ENCODE data around the gene BMP8B.
"Not testable (repeated sequence)": the region's sequence is repeated elsewhere in the genome, so short reads cannot be mapped to it uniquely, and the experiment has no call there.

BMP8B gene

GRCh38 chr1:39782103-39782502 lies 6.6 kb downstream of the BMP8B start:
- no peak overlapping the region for H3K4me3 ChIP-seq (ENCODE audit: low read depth, low read length)
- DNase-seq (ENCODE audit: low read depth), result no peak
- TF ChIP-seq, protein P1, sequence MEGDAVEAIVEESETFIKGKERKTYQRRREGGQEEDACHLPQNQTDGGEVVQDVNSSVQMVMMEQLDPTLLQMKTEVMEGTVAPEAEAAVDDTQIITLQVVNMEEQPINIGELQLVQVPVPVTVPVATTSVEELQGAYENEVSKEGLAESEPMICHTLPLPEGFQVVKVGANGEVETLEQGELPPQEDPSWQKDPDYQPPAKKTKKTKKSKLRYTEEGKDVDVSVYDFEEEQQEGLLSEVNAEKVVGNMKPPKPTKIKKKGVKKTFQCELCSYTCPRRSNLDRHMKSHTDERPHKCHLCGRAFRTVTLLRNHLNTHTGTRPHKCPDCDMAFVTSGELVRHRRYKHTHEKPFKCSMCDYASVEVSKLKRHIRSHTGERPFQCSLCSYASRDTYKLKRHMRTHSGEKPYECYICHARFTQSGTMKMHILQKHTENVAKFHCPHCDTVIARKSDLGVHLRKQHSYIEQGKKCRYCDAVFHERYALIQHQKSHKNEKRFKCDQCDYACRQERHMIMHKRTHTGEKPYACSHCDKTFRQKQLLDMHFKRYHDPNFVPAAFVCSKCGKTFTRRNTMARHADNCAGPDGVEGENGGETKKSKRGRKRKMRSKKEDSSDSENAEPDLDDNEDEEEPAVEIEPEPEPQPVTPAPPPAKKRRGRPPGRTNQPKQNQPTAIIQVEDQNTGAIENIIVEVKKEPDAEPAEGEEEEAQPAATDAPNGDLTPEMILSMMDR (IDR thresholded peaks at IDR 0.05; ENCODE audit: control insufficient read depth, extremely low read depth, insufficient read depth), result no peak

- no peak for DNase-seq (ENCODE audit: low read depth)
- H3K4me3 ChIP-seq (ENCODE audit: low read depth, low read length), result no peak overlapping the region
- TF ChIP-seq, protein P1 (IDR thresholded peaks at IDR 0.05; ENCODE audit: control insufficient read depth, extremely low read depth, insufficient read depth), result no peak
These were observed 7.3 kb downstream of the BMP8B start for GRCh38 chr1:39781349-39781715.

DNA sequence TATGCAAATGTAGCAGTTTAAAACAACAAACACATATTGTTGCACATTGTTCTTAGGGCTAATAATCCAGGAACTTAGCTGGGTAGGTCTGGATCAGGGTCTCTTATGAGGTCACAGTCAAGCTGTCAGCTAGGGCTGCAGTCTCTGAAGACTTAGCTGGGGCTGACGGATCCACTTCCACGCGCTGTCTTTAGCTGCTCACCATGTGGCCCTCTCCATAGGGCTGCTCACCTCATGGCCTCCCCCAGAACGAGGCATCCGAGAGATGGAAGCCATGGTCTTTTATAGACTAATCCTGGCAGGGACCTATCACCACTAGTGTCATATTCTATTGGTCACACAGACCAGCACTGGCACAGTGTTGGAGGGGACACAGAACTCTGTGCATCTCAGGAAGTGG lies 8.8 kb downstream of the BMP8B start:
- TF ChIP-seq, protein P1 (IDR thresholded peaks at IDR 0.05; ENCODE audit: control insufficient read depth, extremely low read depth, insufficient read depth), result no peak
- no peak for DNase-seq (ENCODE audit: low read depth)
- no peak overlapping the region for H3K4me3 ChIP-seq (ENCODE audit: low read depth, low read length)

DNA sequence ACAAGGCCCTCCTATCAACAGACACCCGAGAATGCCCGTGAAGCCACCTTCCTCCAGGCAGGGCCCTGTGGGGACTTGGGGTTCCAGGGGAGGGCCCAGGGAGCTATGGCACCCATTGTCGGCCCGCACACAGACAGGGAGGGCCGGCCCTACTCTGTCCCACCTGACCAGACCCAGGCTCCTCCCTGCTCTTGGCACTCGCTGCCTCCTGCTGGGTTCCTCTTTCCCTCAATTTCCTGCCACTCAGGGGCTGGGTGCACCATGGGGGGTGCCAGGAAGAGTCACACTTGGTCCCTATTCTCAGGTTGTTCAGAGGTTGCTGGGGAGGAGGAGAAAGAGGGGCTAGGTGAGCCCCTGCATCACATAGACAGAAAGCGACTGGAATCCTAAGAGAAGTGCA lies 9.5 kb downstream of the BMP8B start:
- DNase-seq (ENCODE audit: low read depth), result no peak
- TF ChIP-seq, protein P1 (IDR thresholded peaks at IDR 0.05; ENCODE audit: control insufficient read depth, extremely low read depth, insufficient read depth), result no peak
- H3K4me3 ChIP-seq (ENCODE audit: low read depth, low read length), result no peak overlapping the region

GRCh38 chr1:39778463-39779099 lies 10.1 kb downstream of the BMP8B start:
- H3K4me3 ChIP-seq (ENCODE audit: low read depth, low read length); DNase-seq (ENCODE audit: low read depth): not testable (repeated sequence)

DNA sequence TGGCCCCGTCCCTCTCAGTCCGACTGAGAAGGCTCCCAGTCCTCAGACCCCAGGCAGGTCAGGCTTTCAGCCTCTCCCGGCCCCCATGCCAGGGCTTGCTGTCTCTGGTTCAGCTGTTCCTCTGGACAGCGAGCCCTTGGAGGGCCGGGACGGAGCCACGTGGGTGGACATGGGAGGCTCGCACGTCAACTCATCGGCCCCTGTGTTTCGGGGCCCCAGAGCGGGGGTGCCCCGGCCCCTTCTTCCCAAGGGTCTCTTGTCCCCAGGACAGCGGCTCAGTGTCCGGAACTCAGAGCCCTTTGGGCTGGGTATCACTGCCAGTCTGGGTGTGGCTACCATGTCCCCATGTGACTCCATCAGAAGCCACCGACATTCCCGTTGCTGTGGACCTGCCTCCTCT lies 10.8 kb downstream of the BMP8B start:
- DNase-seq (ENCODE audit: low read depth); H3K4me3 ChIP-seq (ENCODE audit: low read depth, low read length): not testable (repeated sequence)

- no peak for DNase-seq (ENCODE audit: low read depth)
- H3K4me3 ChIP-seq (ENCODE audit: low read depth, low read length), result no peak overlapping the region
- TF ChIP-seq, protein P1 (IDR thresholded peaks at IDR 0.05; ENCODE audit: control insufficient read depth, extremely low read depth, insufficient read depth), result no peak
These were observed 11.4 kb downstream of the BMP8B start for GRCh38 chr1:39777306-39777705.

GRCh38 chr1:39776886-39777285 lies 11.8 kb downstream of the BMP8B start:
- DNase-seq (ENCODE audit: low read depth), result no peak
- no peak overlapping the region for H3K4me3 ChIP-seq (ENCODE audit: low read depth, low read length)
- TF ChIP-seq, protein P1 (IDR thresholded peaks at IDR 0.05; ENCODE audit: control insufficient read depth, extremely low read depth, insufficient read depth), result no peak
